HEK293 (cell line): ENCODE results near the gene NOP10.

Experiments used
- CTCF ChIA-PET: fragments of 350-600 bp; formaldehyde crosslinking; extraction: SDS; loops from one replicate; lab custom pipeline; 2021; ENCODE audit warnings: antibody characterized with exemption; lab: Yijun Ruan, JAX
- POLR2A ChIA-PET: fragments of 300-600 bp; formaldehyde crosslinking; extraction: SDS; loops from one replicate; lab custom pipeline; 2020; ENCODE audit warnings: antibody characterized with exemption, inconsistent platforms; lab: Yijun Ruan, JAX
- H3K27ac ChIP-seq: fragments of 200-500 bp; sonication (Bioruptor generic); 2 replicates; pipeline ENCODE4 v1.5.1; 2014; ENCODE audit warnings: low read depth, low read length, control low read depth, inconsistent platforms; ENCODE audit errors: extremely low read depth
- H3K36me3 ChIP-seq, 2 experiments: fragments of 200-500 bp in 1 of 2; sonication (Bioruptor generic) in 1 of 2; 1 replicate in 1 of 2; 2 replicates in 1 of 2; pipeline ENCODE4 v1.5.1; 2014 to 2017; ENCODE audit warnings: inconsistent platforms in 2 of 2, low read length in 2 of 2; ENCODE audit not compliant: control insufficient read depth in 2 of 2, insufficient read depth in 1 of 2
- H3K4me1 ChIP-seq: fragments of 200-500 bp; sonication (Bioruptor generic); 2 replicates; pipeline ENCODE4 v1.5.1; 2014; ENCODE audit warnings: mild to moderate bottlenecking, low read length, inconsistent platforms; ENCODE audit not compliant: control insufficient read depth, insufficient read depth
- H3K4me3 ChIP-seq: 2 replicates; pipeline ENCODE4 v1.5.1; 2011; ENCODE audit warnings: low read depth, mild to moderate bottlenecking, control low read depth, low read length, moderate library complexity
- H3K9me3 ChIP-seq: fragments of 200-500 bp; sonication (Bioruptor generic); 2 replicates; pipeline ENCODE4 v1.5.1; 2014; ENCODE audit warnings: low read depth, low read length, inconsistent platforms; ENCODE audit not compliant: control insufficient read depth, insufficient read depth
- GLIS1 ChIP-seq: fragments of 450-650 bp; formaldehyde crosslinking; IDR thresholded peaks from 2 replicates; pipeline ENCODE4 v1.5.1; 2016; ENCODE audit warnings: missing biosample characterization, missing genetic modification characterization
- HOXD13 ChIP-seq: sonication (generic); formaldehyde crosslinking; IDR thresholded peaks from 2 replicates; pipeline ENCODE4 v1.8.0; 2022; ENCODE audit warnings: missing genetic modification reagents, borderline replicate concordance
- IKZF3 ChIP-seq: fragments of 450-650 bp; IDR thresholded peaks from 2 replicates; pipeline ENCODE4 v1.5.0; 2018; ENCODE audit warnings: missing biosample characterization, mild to moderate bottlenecking, missing genetic modification characterization, moderate library complexity
- KLF1 ChIP-seq: fragments of 450-650 bp; formaldehyde crosslinking; IDR thresholded peaks from 2 replicates; pipeline ENCODE4 v1.5.1; 2016; ENCODE audit warnings: missing biosample characterization, missing genetic modification characterization
- KLF16 ChIP-seq: fragments of 450-650 bp; formaldehyde crosslinking; IDR thresholded peaks from 2 replicates; pipeline ENCODE4 v1.5.1; 2017; ENCODE audit warnings: missing biosample characterization, missing genetic modification characterization
- KLF8 ChIP-seq: fragments of 450-650 bp; formaldehyde crosslinking; IDR thresholded peaks from 2 replicates; pipeline ENCODE4 v1.5.1; 2016; ENCODE audit warnings: missing biosample characterization, missing genetic modification characterization
- MEIS1 ChIP-seq: sonication (generic); formaldehyde crosslinking; IDR thresholded peaks from 2 replicates; pipeline ENCODE4 v1.8.1; 2022; ENCODE audit warnings: missing genetic modification reagents, mild to moderate bottlenecking, borderline replicate concordance
- MZF1 ChIP-seq: fragments of 450-650 bp; formaldehyde crosslinking; IDR thresholded peaks from 2 replicates; pipeline ENCODE4 v1.5.1; 2017; ENCODE audit warnings: missing biosample characterization, missing genetic modification characterization, borderline replicate concordance
- OVOL3 ChIP-seq: fragments of 450-650 bp; formaldehyde crosslinking; IDR thresholded peaks from 2 replicates; pipeline ENCODE4 v1.5.1; 2016; ENCODE audit warnings: missing biosample characterization, missing genetic modification characterization
- ZBTB17 ChIP-seq: fragments of 450-650 bp; formaldehyde crosslinking; IDR thresholded peaks from 2 replicates; pipeline ENCODE4 v1.5.1; 2016; ENCODE audit warnings: missing biosample characterization, missing genetic modification characterization
- ZBTB48 ChIP-seq: fragments of 450-650 bp; formaldehyde crosslinking; IDR thresholded peaks from 2 replicates; pipeline ENCODE4 v1.5.1; 2016; ENCODE audit warnings: missing biosample characterization, missing genetic modification characterization
- ZEB2 ChIP-seq: fragments of 450-650 bp; formaldehyde crosslinking; IDR thresholded peaks from 2 replicates; pipeline ENCODE4 v1.5.1; 2016; ENCODE audit warnings: missing biosample characterization, missing genetic modification characterization
- ZNF114 ChIP-seq: fragments of 450-650 bp; formaldehyde crosslinking; IDR thresholded peaks from 2 replicates; pipeline ENCODE4 v1.5.0; 2017; ENCODE audit warnings: missing biosample characterization, missing genetic modification characterization
- ZNF155 ChIP-seq: fragments of 450-650 bp; formaldehyde crosslinking; IDR thresholded peaks from 2 replicates; pipeline ENCODE4 v1.5.1; 2016; ENCODE audit warnings: missing biosample characterization, missing genetic modification characterization
- ZNF221 ChIP-seq: fragments of 450-650 bp; formaldehyde crosslinking; IDR thresholded peaks from 2 replicates; pipeline ENCODE4 v1.5.1; 2017; ENCODE audit warnings: missing biosample characterization, missing genetic modification characterization, borderline replicate concordance
- ZNF239 ChIP-seq: fragments of 450-650 bp; formaldehyde crosslinking; IDR thresholded peaks from 2 replicates; pipeline ENCODE4 v1.5.1; 2016; ENCODE audit warnings: missing biosample characterization, missing genetic modification characterization
- ZNF354C ChIP-seq: fragments of 450-650 bp; formaldehyde crosslinking; IDR thresholded peaks from 2 replicates; pipeline ENCODE4 v1.5.1; 2016; ENCODE audit warnings: missing biosample characterization, missing genetic modification characterization, low read depth, borderline replicate concordance
- ZNF366 ChIP-seq: fragments of 450-650 bp; formaldehyde crosslinking; conservative IDR thresholded peaks from 2 replicates; pipeline ENCODE4 v1.5.1; 2016; ENCODE audit warnings: missing biosample characterization, missing genetic modification characterization
- ZNF513 ChIP-seq: fragments of 450-650 bp; IDR thresholded peaks from 2 replicates; pipeline ENCODE4 v1.5.1; 2018; ENCODE audit warnings: missing biosample characterization, missing genetic modification characterization
- ZNF549 ChIP-seq: fragments of 450-650 bp; IDR thresholded peaks from 2 replicates; pipeline ENCODE4 v1.5.1; 2018; ENCODE audit warnings: missing biosample characterization, missing genetic modification characterization, mild to moderate bottlenecking, inconsistent platforms, moderate library complexity
- ZNF561 ChIP-seq: fragments of 450-650 bp; IDR thresholded peaks from 2 replicates; pipeline ENCODE4 v1.5.1; 2018; ENCODE audit warnings: missing biosample characterization, missing genetic modification characterization, borderline replicate concordance
- ZNF571 ChIP-seq: fragments of 450-650 bp; formaldehyde crosslinking; IDR thresholded peaks from 2 replicates; pipeline ENCODE4 v1.5.0; 2017; ENCODE audit warnings: missing biosample characterization, missing genetic modification characterization
- ZNF596 ChIP-seq: fragments of 450-650 bp; IDR thresholded peaks from 2 replicates; pipeline ENCODE4 v1.5.0; 2018; ENCODE audit warnings: missing biosample characterization, mild to moderate bottlenecking, missing genetic modification characterization, moderate library complexity
- ZNF791 ChIP-seq: fragments of 450-650 bp; formaldehyde crosslinking; IDR thresholded peaks from 2 replicates; pipeline ENCODE4 v1.5.1; 2016; ENCODE audit warnings: missing biosample characterization, missing genetic modification characterization
- ZXDB ChIP-seq: fragments of 450-650 bp; formaldehyde crosslinking; IDR thresholded peaks from 2 replicates; pipeline ENCODE4 v1.5.1; 2016; ENCODE audit warnings: missing biosample characterization, missing genetic modification characterization
- TF ChIP-seq, protein P1 (sequence below): fragments of 450-650 bp; formaldehyde crosslinking; IDR thresholded peaks from 2 replicates; pipeline ENCODE4 v1.5.1; 2016; ENCODE audit warnings: missing biosample characterization, missing genetic modification characterization
- TF ChIP-seq, protein P2 (sequence below): fragments of 450-650 bp; formaldehyde crosslinking; IDR thresholded peaks from 2 replicates; pipeline ENCODE4 v1.5.1; 2016; ENCODE audit warnings: missing biosample characterization, missing genetic modification characterization
- TF ChIP-seq, protein P3 (sequence below): fragments of 450-650 bp; formaldehyde crosslinking; conservative IDR thresholded peaks from 2 replicates; pipeline ENCODE4 v1.5.1; 2016; ENCODE audit warnings: low read depth, missing biosample characterization, missing genetic modification characterization

Gene NOP10

GRCh38 chr15:34342737-34343575 is at the start of gene NOP10, which contains the start of gene NUTM1:
NOP10 (minus strand) TSS chr15:34343136; CDS start chr15:34343073, 63 bp downstream.
NUTM1 (plus strand) TSS chr15:34343315; CDS start chr15:34343697, 382 bp downstream.
- CTCF ChIA-PET = interaction anchor here (0.6 to 1.8 kb wide), 11 partner anchors 13 to 240 kb away, joined by 3 to 15 read pairs (median 4); partner anchors contain the start of gene LPCAT4
- Histone ChIP-seq H3K9me3 (no peaks in the 10 kb centered on the region), H3K27ac (peak within 1 kb of the TSS; percentile 40), H3K4me3 (peak within 1 kb of the TSS; percentile 76), H3K36me3 (peaks cover 6 to 23% of the 10 kb centered on the region in 2 experiments; a peak in 2 of 3 replicates), H3K4me1 (no peaks in the 10 kb centered on the region)
- POLR2A ChIA-PET = interaction anchor here (0.7 to 1.8 kb wide), 5 partner anchors 23 to 372 kb away, joined by 4 to 8 read pairs (median 4); partner anchors contain the start of genes KATNBL1 and LPCAT4
- peak; percentile 29; the same call in 1 of the 2 replicates for TF ChIP-seq IKZF3 (tag by site-specific recombination)
- no peak for TF ChIP-seq ZNF571
- TF ChIP-seq ZNF221 (tag by site-specific recombination) = no peak
- TF ChIP-seq ZNF791 (tag by site-specific recombination) = no peak
- no peak for TF ChIP-seq OVOL3 (tag by site-specific recombination)
- TF ChIP-seq, protein P1, sequence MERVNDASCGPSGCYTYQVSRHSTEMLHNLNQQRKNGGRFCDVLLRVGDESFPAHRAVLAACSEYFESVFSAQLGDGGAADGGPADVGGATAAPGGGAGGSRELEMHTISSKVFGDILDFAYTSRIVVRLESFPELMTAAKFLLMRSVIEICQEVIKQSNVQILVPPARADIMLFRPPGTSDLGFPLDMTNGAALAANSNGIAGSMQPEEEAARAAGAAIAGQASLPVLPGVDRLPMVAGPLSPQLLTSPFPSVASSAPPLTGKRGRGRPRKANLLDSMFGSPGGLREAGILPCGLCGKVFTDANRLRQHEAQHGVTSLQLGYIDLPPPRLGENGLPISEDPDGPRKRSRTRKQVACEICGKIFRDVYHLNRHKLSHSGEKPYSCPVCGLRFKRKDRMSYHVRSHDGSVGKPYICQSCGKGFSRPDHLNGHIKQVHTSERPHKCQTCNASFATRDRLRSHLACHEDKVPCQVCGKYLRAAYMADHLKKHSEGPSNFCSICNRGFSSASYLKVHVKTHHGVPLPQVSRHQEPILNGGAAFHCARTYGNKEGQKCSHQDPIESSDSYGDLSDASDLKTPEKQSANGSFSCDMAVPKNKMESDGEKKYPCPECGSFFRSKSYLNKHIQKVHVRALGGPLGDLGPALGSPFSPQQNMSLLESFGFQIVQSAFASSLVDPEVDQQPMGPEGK (tag by site-specific recombination) = peak; percentile 55; the same call in 1 of the 2 replicates
- TF ChIP-seq HOXD13 (CRISPR knock-in tag) = no peak
- TF ChIP-seq, protein P2, sequence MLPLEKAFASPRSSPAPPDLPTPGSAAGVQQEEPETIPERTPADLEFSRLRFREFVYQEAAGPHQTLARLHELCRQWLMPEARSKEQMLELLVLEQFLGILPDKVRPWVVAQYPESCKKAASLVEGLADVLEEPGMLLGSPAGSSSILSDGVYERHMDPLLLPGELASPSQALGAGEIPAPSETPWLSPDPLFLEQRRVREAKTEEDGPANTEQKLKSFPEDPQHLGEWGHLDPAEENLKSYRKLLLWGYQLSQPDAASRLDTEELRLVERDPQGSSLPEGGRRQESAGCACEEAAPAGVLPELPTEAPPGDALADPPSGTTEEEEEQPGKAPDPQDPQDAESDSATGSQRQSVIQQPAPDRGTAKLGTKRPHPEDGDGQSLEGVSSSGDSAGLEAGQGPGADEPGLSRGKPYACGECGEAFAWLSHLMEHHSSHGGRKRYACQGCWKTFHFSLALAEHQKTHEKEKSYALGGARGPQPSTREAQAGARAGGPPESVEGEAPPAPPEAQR (tag by site-specific recombination) = no peak
- peak; percentile 53; the same call in 1 of the 2 replicates for TF ChIP-seq GLIS1 (tag by site-specific recombination)
- TF ChIP-seq ZNF561 (tag by site-specific recombination) = no peak
- TF ChIP-seq MEIS1 = no peak
- TF ChIP-seq KLF8 = peak; percentile 56; the same call in 1 of the 2 replicates
- TF ChIP-seq KLF1 (tag by site-specific recombination) = 0 out of 2 replicates have a peak, but pooled peaks have one; percentile 38
- no peak for TF ChIP-seq ZNF155 (tag by site-specific recombination)
- peak; percentile 88 for TF ChIP-seq ZEB2 (tag by site-specific recombination)
- peak; percentile 85 for TF ChIP-seq ZBTB17
- TF ChIP-seq ZNF513 = no peak
- TF ChIP-seq ZNF596 = no peak
- no peak for TF ChIP-seq ZNF549 (tag by site-specific recombination)
- TF ChIP-seq ZNF114 = no peak
- TF ChIP-seq ZNF366 = peak; percentile 94
- TF ChIP-seq, protein P3, sequence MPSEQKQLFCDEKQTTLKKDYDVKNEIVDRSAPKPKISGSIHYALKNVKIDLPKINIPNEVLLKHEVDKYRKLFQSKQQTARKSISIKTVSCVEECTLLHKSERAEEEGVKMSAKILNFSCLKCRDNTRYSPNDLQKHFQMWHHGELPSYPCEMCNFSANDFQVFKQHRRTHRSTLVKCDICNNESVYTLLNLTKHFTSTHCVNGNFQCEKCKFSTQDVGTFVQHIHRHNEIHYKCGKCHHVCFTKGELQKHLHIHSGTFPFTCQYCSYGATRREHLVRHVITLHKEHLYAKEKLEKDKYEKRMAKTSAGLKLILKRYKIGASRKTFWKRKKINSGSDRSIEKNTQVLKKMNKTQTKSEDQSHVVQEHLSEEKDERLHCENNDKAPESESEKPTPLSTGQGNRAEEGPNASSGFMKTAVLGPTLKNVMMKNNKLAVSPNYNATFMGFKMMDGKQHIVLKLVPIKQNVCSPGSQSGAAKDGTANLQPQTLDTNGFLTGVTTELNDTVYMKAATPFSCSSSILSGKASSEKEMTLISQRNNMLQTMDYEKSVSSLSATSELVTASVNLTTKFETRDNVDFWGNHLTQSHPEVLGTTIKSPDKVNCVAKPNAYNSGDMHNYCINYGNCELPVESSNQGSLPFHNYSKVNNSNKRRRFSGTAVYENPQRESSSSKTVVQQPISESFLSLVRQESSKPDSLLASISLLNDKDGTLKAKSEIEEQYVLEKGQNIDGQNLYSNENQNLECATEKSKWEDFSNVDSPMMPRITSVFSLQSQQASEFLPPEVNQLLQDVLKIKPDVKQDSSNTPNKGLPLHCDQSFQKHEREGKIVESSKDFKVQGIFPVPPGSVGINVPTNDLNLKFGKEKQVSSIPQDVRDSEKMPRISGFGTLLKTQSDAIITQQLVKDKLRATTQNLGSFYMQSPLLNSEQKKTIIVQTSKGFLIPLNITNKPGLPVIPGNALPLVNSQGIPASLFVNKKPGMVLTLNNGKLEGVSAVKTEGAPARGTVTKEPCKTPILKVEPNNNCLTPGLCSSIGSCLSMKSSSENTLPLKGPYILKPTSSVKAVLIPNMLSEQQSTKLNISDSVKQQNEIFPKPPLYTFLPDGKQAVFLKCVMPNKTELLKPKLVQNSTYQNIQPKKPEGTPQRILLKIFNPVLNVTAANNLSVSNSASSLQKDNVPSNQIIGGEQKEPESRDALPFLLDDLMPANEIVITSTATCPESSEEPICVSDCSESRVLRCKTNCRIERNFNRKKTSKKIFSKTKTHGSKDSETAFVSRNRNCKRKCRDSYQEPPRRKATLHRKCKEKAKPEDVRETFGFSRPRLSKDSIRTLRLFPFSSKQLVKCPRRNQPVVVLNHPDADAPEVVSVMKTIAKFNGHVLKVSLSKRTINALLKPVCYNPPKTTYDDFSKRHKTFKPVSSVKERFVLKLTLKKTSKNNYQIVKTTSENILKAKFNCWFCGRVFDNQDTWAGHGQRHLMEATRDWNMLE = peak; percentile 90
- no peak for TF ChIP-seq ZNF239
- TF ChIP-seq ZXDB (tag by site-specific recombination) = peak; percentile 55
- peak; percentile 51; the same call in 1 of the 2 replicates for TF ChIP-seq ZBTB48 (tag by site-specific recombination)
- peak; percentile 63; the same call in 1 of the 2 replicates for TF ChIP-seq MZF1 (tag by site-specific recombination)
- TF ChIP-seq KLF16 (tag by site-specific recombination) = no peak; the same call in 1 of the 2 replicates
- no peak for TF ChIP-seq ZNF354C (tag by site-specific recombination)
